ENCODE data around the gene LDLRAD4.

LDLRAD4 gene

GRCh38 chr18:13618760-13619438, 400.3 kb downstream of the LDLRAD4 start:
- H3K36me3 ChIP-seq (ENCODE audit: control insufficient read depth, insufficient read depth, low read length, severe bottlenecking): no peaks in the 10 kb centered on the region
- no peaks in the 10 kb centered on the region for H3K9me3 ChIP-seq (ENCODE audit: control insufficient read depth, low read length)
- no peak overlapping the region for H3K4me3 ChIP-seq (ENCODE audit: low read length)
- no peaks in the 10 kb centered on the region for H3K4me1 ChIP-seq (ENCODE audit: control insufficient read depth, insufficient read depth, low read length)
- H3K27me3 ChIP-seq (replicated peaks; ENCODE audit: control insufficient read depth, insufficient read depth, low read length): peaks cover 20% of the 10 kb centered on the region
- no peak overlapping the region for H3K9ac ChIP-seq (ENCODE audit: low read length)
- no peak for DNase-seq (ENCODE audit: low read depth)

- Histone ChIP-seq H3K36me3 (ENCODE audit: control insufficient read depth, insufficient read depth, low read length, severe bottlenecking) (no peaks in the 10 kb centered on the region), H3K4me3 (ENCODE audit: low read length) (no peak overlapping the region), H3K9ac (ENCODE audit: low read length) (no peak overlapping the region), H3K4me1 (ENCODE audit: control insufficient read depth, insufficient read depth, low read length) (no peaks in the 10 kb centered on the region), H3K27me3 (replicated peaks; ENCODE audit: control insufficient read depth, insufficient read depth, low read length) (peaks cover 22% of the 10 kb centered on the region), H3K9me3 (ENCODE audit: control insufficient read depth, low read length) (no peaks in the 10 kb centered on the region)
- no peak for DNase-seq (ENCODE audit: low read depth)
Observed at GRCh38 chr18:13619505-13620205, 401.1 kb downstream of the LDLRAD4 start.

GRCh38 chr18:13620206-13620672, 401.7 kb downstream of the LDLRAD4 start:
- H3K9ac ChIP-seq (ENCODE audit: low read length): no peak overlapping the region
- peaks cover 22% of the 10 kb centered on the region for H3K27me3 ChIP-seq (replicated peaks; ENCODE audit: control insufficient read depth, insufficient read depth, low read length)
- no peaks in the 10 kb centered on the region for H3K9me3 ChIP-seq (ENCODE audit: control insufficient read depth, low read length)
- no peaks in the 10 kb centered on the region for H3K4me1 ChIP-seq (ENCODE audit: control insufficient read depth, insufficient read depth, low read length)
- no peak overlapping the region for H3K4me3 ChIP-seq (ENCODE audit: low read length)
- H3K36me3 ChIP-seq (ENCODE audit: control insufficient read depth, insufficient read depth, low read length, severe bottlenecking): no peaks in the 10 kb centered on the region
- DNase-seq (ENCODE audit: low read depth): no peak

GRCh38 chr18:13620818-13621445, 402.4 kb downstream of the LDLRAD4 start:
- H3K4me3 ChIP-seq (ENCODE audit: low read length): no peak overlapping the region
- no peaks in the 10 kb centered on the region for H3K36me3 ChIP-seq (ENCODE audit: control insufficient read depth, insufficient read depth, low read length, severe bottlenecking)
- no peaks in the 10 kb centered on the region for H3K9me3 ChIP-seq (ENCODE audit: control insufficient read depth, low read length)
- DNase-seq (ENCODE audit: low read depth): no peak
- no peaks in the 10 kb centered on the region for H3K4me1 ChIP-seq (ENCODE audit: control insufficient read depth, insufficient read depth, low read length)
- H3K27me3 ChIP-seq (replicated peaks; ENCODE audit: control insufficient read depth, insufficient read depth, low read length): peaks cover 24% of the 10 kb centered on the region
- H3K9ac ChIP-seq (ENCODE audit: low read length): no peak overlapping the region

GRCh38 chr18:13621446-13621849, 402.9 kb downstream of the LDLRAD4 start:
- Histone ChIP-seq H3K36me3 (ENCODE audit: control insufficient read depth, insufficient read depth, low read length, severe bottlenecking) (no peaks in the 10 kb centered on the region), H3K9ac (ENCODE audit: low read length) (no peak overlapping the region), H3K4me3 (ENCODE audit: low read length) (no peak overlapping the region), H3K9me3 (ENCODE audit: control insufficient read depth, low read length) (no peaks in the 10 kb centered on the region), H3K4me1 (ENCODE audit: control insufficient read depth, insufficient read depth, low read length) (no peaks in the 10 kb centered on the region), H3K27me3 (replicated peaks; ENCODE audit: control insufficient read depth, insufficient read depth, low read length) (peaks cover 29% of the 10 kb centered on the region)
- DNase-seq (ENCODE audit: low read depth): no peak

- no peak for DNase-seq (ENCODE audit: low read depth)
- Histone ChIP-seq H3K27me3 (replicated peaks; ENCODE audit: control insufficient read depth, insufficient read depth, low read length) (peaks cover 32% of the 10 kb centered on the region), H3K36me3 (ENCODE audit: control insufficient read depth, insufficient read depth, low read length, severe bottlenecking) (no peaks in the 10 kb centered on the region), H3K9ac (ENCODE audit: low read length) (no peak overlapping the region), H3K4me3 (ENCODE audit: low read length) (no peak overlapping the region), H3K9me3 (ENCODE audit: control insufficient read depth, low read length) (no peaks in the 10 kb centered on the region), H3K4me1 (ENCODE audit: control insufficient read depth, insufficient read depth, low read length) (no peaks in the 10 kb centered on the region)
Observed at GRCh38 chr18:13621886-13622619, 403.5 kb downstream of the LDLRAD4 start.

GRCh38 chr18:13622751-13623150, 404.2 kb downstream of the LDLRAD4 start:
- Histone ChIP-seq H3K9ac (ENCODE audit: low read length) (no peak overlapping the region), H3K27me3 (replicated peaks; ENCODE audit: control insufficient read depth, insufficient read depth, low read length) (peaks cover 36% of the 10 kb centered on the region), H3K4me3 (ENCODE audit: low read length) (no peak overlapping the region), H3K4me1 (ENCODE audit: control insufficient read depth, insufficient read depth, low read length) (no peaks in the 10 kb centered on the region), H3K9me3 (ENCODE audit: control insufficient read depth, low read length) (no peaks in the 10 kb centered on the region), H3K36me3 (ENCODE audit: control insufficient read depth, insufficient read depth, low read length, severe bottlenecking) (no peaks in the 10 kb centered on the region)
- DNase-seq (ENCODE audit: low read depth): no peak

GRCh38 chr18:13623348-13623747, 404.8 kb downstream of the LDLRAD4 start:
- Histone ChIP-seq H3K4me1 (ENCODE audit: control insufficient read depth, insufficient read depth, low read length) (no peaks in the 10 kb centered on the region), H3K9ac (ENCODE audit: low read length) (no peak overlapping the region), H3K36me3 (ENCODE audit: control insufficient read depth, insufficient read depth, low read length, severe bottlenecking) (no peaks in the 10 kb centered on the region), H3K4me3 (ENCODE audit: low read length) (no peak overlapping the region), H3K27me3 (replicated peaks; ENCODE audit: control insufficient read depth, insufficient read depth, low read length) (peaks cover 40% of the 10 kb centered on the region), H3K9me3 (ENCODE audit: control insufficient read depth, low read length) (no peaks in the 10 kb centered on the region)
- no peak for DNase-seq (ENCODE audit: low read depth)

DNA sequence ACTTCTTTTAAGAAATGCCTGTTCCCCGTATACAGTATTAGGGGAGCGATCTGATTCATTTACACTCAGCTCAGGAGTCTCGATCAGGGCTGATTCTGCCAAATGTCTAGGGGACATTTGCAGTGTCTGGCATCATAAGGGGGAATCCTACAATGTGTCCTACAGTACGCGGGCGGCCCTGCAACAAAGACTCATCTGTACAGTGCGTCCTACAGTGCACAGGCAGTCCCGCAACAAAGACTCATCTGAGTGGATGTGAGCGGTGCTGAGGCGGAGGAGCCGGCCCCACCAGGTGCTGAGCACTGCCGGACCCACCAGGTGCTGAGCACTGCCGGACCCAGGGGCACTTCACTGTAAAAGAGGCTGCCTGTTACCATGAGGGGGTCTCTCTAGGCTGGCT, 405.3 kb downstream of the LDLRAD4 start:
- Histone ChIP-seq H3K36me3 (ENCODE audit: control insufficient read depth, insufficient read depth, low read length, severe bottlenecking) (no peaks in the 10 kb centered on the region), H3K9ac (ENCODE audit: low read length) (no peak overlapping the region), H3K27me3 (replicated peaks; ENCODE audit: control insufficient read depth, insufficient read depth, low read length) (peaks cover 40% of the 10 kb centered on the region), H3K4me3 (ENCODE audit: low read length) (no peak overlapping the region), H3K9me3 (ENCODE audit: control insufficient read depth, low read length) (no peaks in the 10 kb centered on the region), H3K4me1 (ENCODE audit: control insufficient read depth, insufficient read depth, low read length) (no peaks in the 10 kb centered on the region)
- DNase-seq (ENCODE audit: low read depth): no peak

DNA sequence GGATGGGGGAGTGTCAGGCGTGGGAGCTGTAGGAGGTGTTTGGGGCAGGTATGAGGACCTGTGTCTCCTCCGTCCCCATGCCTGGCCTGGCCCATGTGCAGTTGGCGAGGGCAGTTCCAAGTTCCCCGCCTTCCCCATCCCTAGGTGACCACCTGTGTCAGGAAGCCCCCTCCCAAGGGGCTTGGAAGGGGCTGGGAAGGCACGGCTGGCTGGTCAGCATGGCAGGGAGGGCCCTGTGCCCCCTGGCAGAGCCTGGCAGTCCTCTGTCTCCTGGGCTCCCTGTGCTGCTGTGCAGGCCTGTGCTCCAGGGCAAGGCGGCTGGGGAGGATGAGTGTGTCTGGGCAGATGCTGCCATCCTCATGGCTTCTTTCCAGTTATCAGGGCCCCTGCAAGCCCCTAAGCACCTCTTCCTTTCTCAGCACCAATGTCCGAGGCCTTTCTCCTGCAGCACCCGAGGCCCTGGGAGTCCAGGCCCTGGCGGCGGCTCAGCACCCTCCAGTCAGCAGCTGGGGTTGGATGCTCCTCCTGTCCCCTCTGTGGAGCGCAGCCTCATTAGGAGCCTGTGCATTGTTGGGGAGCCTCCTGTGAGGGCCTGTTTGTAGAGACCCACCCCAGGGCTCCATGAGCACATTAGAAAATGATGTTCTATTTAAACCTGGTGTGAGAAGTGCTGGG, 406.1 kb downstream of the LDLRAD4 start:
- Histone ChIP-seq H3K36me3 (ENCODE audit: control insufficient read depth, insufficient read depth, low read length, severe bottlenecking) (no peaks in the 10 kb centered on the region), H3K4me3 (ENCODE audit: low read length) (no peak overlapping the region), H3K9me3 (ENCODE audit: control insufficient read depth, low read length) (no peaks in the 10 kb centered on the region), H3K4me1 (ENCODE audit: control insufficient read depth, insufficient read depth, low read length) (no peaks in the 10 kb centered on the region), H3K27me3 (replicated peaks; ENCODE audit: control insufficient read depth, insufficient read depth, low read length) (peaks cover 40% of the 10 kb centered on the region), H3K9ac (ENCODE audit: low read length) (no peak overlapping the region)
- no peak for DNase-seq (ENCODE audit: low read depth)

Data from adipocyte (in vitro differentiated cells).